MM.1S (cell line): ENCODE results near the gene CDC6.

ENCODE experiments used
- DNase-seq: peaks from one replicate; pipeline ENCODE4 v3.0.0-alpha.2; 2015
- H2AFZ ChIP-seq: fragments of 300-600 bp; sonication (generic); 2 replicates; pipeline ENCODE4 v1.6.0; 2016; ENCODE audit warnings: antibody characterized with exemption, low read length
- H3F3A ChIP-seq: fragments of 300-600 bp; sonication (generic); 2 replicates; pipeline ENCODE4 v1.6.1; 2016; ENCODE audit warnings: mild to moderate bottlenecking, antibody characterized with exemption, low read length, moderate library complexity, mixed read lengths; ENCODE audit not compliant: insufficient read depth
- H3K27ac ChIP-seq: fragments of 300-600 bp; sonication (generic); 2 replicates; pipeline ENCODE4 v1.5.1; 2016; ENCODE audit warnings: mild to moderate bottlenecking, low read length
- H3K27me3 ChIP-seq: fragments of 300-600 bp; sonication (generic); replicated peaks from 2 replicates; pipeline ENCODE4 v1.6.0; 2016; ENCODE audit warnings: low read length; ENCODE audit not compliant: insufficient read depth
- H3K36me3 ChIP-seq: fragments of 300-600 bp; sonication (generic); replicated peaks from 2 replicates; pipeline ENCODE4 v1.6.1; 2016; ENCODE audit warnings: mild to moderate bottlenecking, low read length, mixed read lengths; ENCODE audit not compliant: insufficient read depth
- H3K4me1 ChIP-seq: fragments of 300-600 bp; sonication (generic); 2 replicates; pipeline ENCODE4 v1.6.1; 2016; ENCODE audit warnings: low read length, mixed read lengths
- H3K4me2 ChIP-seq: fragments of 300-600 bp; sonication (generic); 2 replicates; pipeline ENCODE4 v1.6.0; 2016; ENCODE audit warnings: low read depth, low read length
- H3K4me3 ChIP-seq: fragments of 300-600 bp; sonication (generic); 2 replicates; pipeline ENCODE4 v1.5.1; 2016; ENCODE audit warnings: low read length, mixed read lengths
- H3K79me2 ChIP-seq: fragments of 300-600 bp; sonication (generic); 2 replicates; pipeline ENCODE4 v1.6.1; 2016; ENCODE audit warnings: mixed run types, low read length, mixed read lengths
- H3K9ac ChIP-seq: fragments of 300-600 bp; sonication (generic); 2 replicates; pipeline ENCODE4 v1.6.1; 2016; ENCODE audit warnings: low read length, mixed read lengths
- H3K9me2 ChIP-seq: fragments of 300-600 bp; sonication (generic); replicated peaks from 2 replicates; pipeline ENCODE4 v1.6.1; 2016; ENCODE audit warnings: mild to moderate bottlenecking, low read length, mixed read lengths; ENCODE audit not compliant: insufficient read depth
- H3K9me3 ChIP-seq: fragments of 300-600 bp; sonication (generic); replicated peaks from 2 replicates; pipeline ENCODE4 v1.6.1; 2016; ENCODE audit warnings: mild to moderate bottlenecking, low read length, mixed read lengths; ENCODE audit not compliant: insufficient read depth
- H4K20me1 ChIP-seq: fragments of 300-600 bp; sonication (generic); 2 replicates; pipeline ENCODE4 v1.6.1; 2016; ENCODE audit warnings: mild to moderate bottlenecking, low read length, moderate library complexity, mixed read lengths; ENCODE audit not compliant: insufficient read depth
- CTCF ChIP-seq: fragments of 300-600 bp; sonication (generic); IDR thresholded peaks from 2 replicates; pipeline ENCODE4 v1.5.1; 2016; ENCODE audit warnings: antibody characterized with exemption, low read length, mixed read lengths
- EZH2 ChIP-seq: fragments of 300-600 bp; sonication (generic); optimal IDR thresholded peaks from 2 replicates; pipeline ENCODE3; 2017; ENCODE audit warnings: low read depth, mild to moderate bottlenecking, antibody characterized with exemption, low read length, mixed read lengths
- EZH2phosphoT487 ChIP-seq: fragments of 300-600 bp; sonication (generic); IDR thresholded peaks from 2 replicates; pipeline ENCODE4 v1.6.1; 2018; ENCODE audit warnings: antibody characterized with exemption, low read length

The CDC6 gene

GRCh38 chr17:40347319-40348135, 59.8 kb downstream of the CDC6 start:
- no peaks in the 10 kb centered on the region for H3K27me3 ChIP-seq
- H3K9me2 ChIP-seq = no peaks in the 10 kb centered on the region
- no peaks in the 10 kb centered on the region for H3F3A ChIP-seq
- peaks cover 84% of the 10 kb centered on the region for H3K79me2 ChIP-seq
- peaks cover 29% of the 10 kb centered on the region; the same call in 1 of the 2 replicates for H4K20me1 ChIP-seq
- H3K9me3 ChIP-seq = no peaks in the 10 kb centered on the region
- H3K4me1 ChIP-seq = peaks cover under 1% of the 10 kb centered on the region; the same call in 1 of the 2 replicates
- H3K9ac ChIP-seq = no peak overlapping the region
- H3K4me2 ChIP-seq = no peak overlapping the region
- no peak for DNase-seq
- H3K36me3 ChIP-seq = peaks cover 7% of the 10 kb centered on the region; the same call in 1 of the 2 replicates
- no peak overlapping the region for H3K27ac ChIP-seq
- H2AFZ ChIP-seq = no peak overlapping the region
- TF ChIP-seq CTCF (no peak), EZH2 (no peak), EZH2phosphoT487 (no peak)
- H3K4me3 ChIP-seq = no peak overlapping the region

GRCh38 chr17:40348136-40348504, 60.4 kb downstream of the CDC6 start:
- Histone ChIP-seq H3K79me2 (peaks cover 78% of the 10 kb centered on the region), H3K4me1 (peaks cover 5% of the 10 kb centered on the region; the same call in 1 of the 2 replicates), H3K4me3 (no peak overlapping the region), H3K27ac (no peak overlapping the region), H2AFZ (no peak overlapping the region), H3F3A (peaks cover 6% of the 10 kb centered on the region; the same call in 1 of the 2 replicates), H4K20me1 (peaks cover 29% of the 10 kb centered on the region; the same call in 1 of the 2 replicates), H3K9me2 (no peaks in the 10 kb centered on the region), H3K4me2 (no peak overlapping the region), H3K27me3 (no peaks in the 10 kb centered on the region), H3K9me3 (no peaks in the 10 kb centered on the region), H3K36me3 (peaks cover 7% of the 10 kb centered on the region; the same call in 1 of the 2 replicates), H3K9ac (no peak overlapping the region)
- DNase-seq = no peak
- TF ChIP-seq EZH2phosphoT487 = no peak
- TF ChIP-seq CTCF = no peak
- TF ChIP-seq EZH2 = no peak

- Histone ChIP-seq H4K20me1 (peaks cover 29% of the 10 kb centered on the region; the same call in 1 of the 2 replicates), H2AFZ (no peak overlapping the region), H3K4me3 (no peak overlapping the region), H3K4me1 (peaks cover 5% of the 10 kb centered on the region; the same call in 1 of the 2 replicates), H3K79me2 (peaks cover 71% of the 10 kb centered on the region), H3K27ac (no peak overlapping the region), H3K9me3 (no peaks in the 10 kb centered on the region), H3K4me2 (no peak overlapping the region), H3K36me3 (peaks cover 7% of the 10 kb centered on the region; the same call in 1 of the 2 replicates), H3K9me2 (no peaks in the 10 kb centered on the region), H3K9ac (no peak overlapping the region), H3F3A (peaks cover 7% of the 10 kb centered on the region; the same call in 1 of the 2 replicates), H3K27me3 (no peaks in the 10 kb centered on the region)
- no peak for DNase-seq
- TF ChIP-seq EZH2 (no peak), EZH2phosphoT487 (no peak), CTCF (no peak)
Measured at GRCh38 chr17:40348562-40349476, 61.1 kb downstream of the CDC6 start.
